H1 (cell line): Measurements from ENCODE around the gene PKN1. TPM values are rescaled to one million over a fixed set of nuclear protein-coding genes. Genes with fewer than 3 reads are reported as not detected.

Experiments used
- CTCF ChIA-PET: fragments of 300-600 bp; sonication (Branson Sonifier 250); formaldehyde crosslinking; loops from one replicate; lab custom pipeline; 2021; ENCODE audit not compliant: partially characterized antibody; lab: Charles Lee
- POLR2A ChIA-PET: fragments of 300-600 bp; sonication (Branson Sonifier 250); formaldehyde crosslinking; loops from one replicate; lab custom pipeline; 2021; ENCODE audit warnings: inconsistent platforms; ENCODE audit not compliant: partially characterized antibody; lab: Charles Lee
- DNase-seq, 2 experiments: peaks; one replicate each; pipeline versions ENCODE4 v3.0.0 to v3.0.0-alpha.2; 2010 to 2022; ENCODE audit warnings: low spot score in 2 of 2, low read depth in 1 of 2, mixed read lengths in 1 of 2
- FAIRE-seq: peaks from 2 replicates; lab custom pipeline; 2011; peaks lifted over from hg19 to GRCh38; lab: Jason Lieb, UNC
- H2AFZ ChIP-seq: 2 replicates; pipeline ENCODE4 v1.8.1; 2012; ENCODE audit warnings: low read length, inconsistent platforms
- H2AK5ac ChIP-seq: 2 replicates; pipeline ENCODE4 v1.6.1; 2013; ENCODE audit warnings: low read depth, low read length
- H2BK120ac ChIP-seq: replicated peaks from 2 replicates; pipeline ENCODE3; 2013; ENCODE audit warnings: low read depth, low read length, inconsistent platforms
- H2BK12ac ChIP-seq: 2 replicates; pipeline ENCODE4 v1.6.1; 2013; ENCODE audit warnings: low read depth, low read length
- H2BK15ac ChIP-seq: 2 replicates; pipeline ENCODE4 v1.6.1; 2013; ENCODE audit warnings: low read length
- H2BK20ac ChIP-seq: 2 replicates; pipeline ENCODE4 v1.6.1; 2013; ENCODE audit warnings: low read length
- H2BK5ac ChIP-seq: 2 replicates; pipeline ENCODE4 v1.6.1; 2013; ENCODE audit warnings: low read depth, low read length
- H3K14ac ChIP-seq: 2 replicates; pipeline ENCODE4 v1.6.1; 2013; ENCODE audit warnings: inconsistent platforms; ENCODE audit not compliant: insufficient read length
- H3K18ac ChIP-seq: 2 replicates; pipeline ENCODE4 v1.6.1; 2013; ENCODE audit warnings: low read length; ENCODE audit errors: extremely low read depth
- H3K23ac ChIP-seq: 2 replicates; pipeline ENCODE4 v1.6.1; 2013; ENCODE audit warnings: inconsistent platforms; ENCODE audit not compliant: insufficient read length
- H3K23me2 ChIP-seq: 2 replicates; pipeline ENCODE4 v1.6.1; 2013; ENCODE audit warnings: low read depth, low read length
- H3K27ac ChIP-seq: 2 replicates; pipeline ENCODE4 v1.6.1; 2011; ENCODE audit warnings: low read depth, low read length, inconsistent platforms
- H3K27me3 ChIP-seq, 4 experiments: replicated peaks in 1 of 4; 1 replicate in 1 of 4; 2 replicates in 3 of 4; pipeline versions ENCODE4 v1.6.1 to v1.8.1; 2011 to 2013; ENCODE audit warnings: low read length in 3 of 4, mild to moderate bottlenecking in 3 of 4, inconsistent platforms in 2 of 4, mixed read lengths in 2 of 4, moderate library complexity in 1 of 4; ENCODE audit not compliant: control insufficient read depth in 3 of 4, insufficient read depth in 3 of 4; ENCODE audit errors: extremely low read depth in 1 of 4
- H3K36me3 ChIP-seq, 4 experiments: 2 replicates each; pipeline versions ENCODE4 v1.6.1 to v1.8.1; 2011 to 2013; ENCODE audit warnings: mild to moderate bottlenecking in 4 of 4, low read length in 3 of 4, moderate library complexity in 2 of 4, control low read depth in 1 of 4, inconsistent platforms in 1 of 4; ENCODE audit not compliant: insufficient read depth in 4 of 4, control insufficient read depth in 2 of 4
- H3K4ac ChIP-seq: replicated peaks from 2 replicates; pipeline ENCODE3; 2013; ENCODE audit warnings: low read length, low read depth, mixed read lengths, inconsistent platforms; ENCODE audit not compliant: insufficient read length
- H3K4me1 ChIP-seq, 4 experiments: replicated peaks in 1 of 4; 1 replicate in 1 of 4; 2 replicates in 3 of 4; pipeline versions ENCODE4 v1.6.1 to v1.8.1; 2011 to 2013; ENCODE audit warnings: low read length in 3 of 4, inconsistent platforms in 2 of 4, mixed read lengths in 1 of 4; ENCODE audit not compliant: insufficient read depth in 4 of 4, control insufficient read depth in 3 of 4
- H3K4me2 ChIP-seq, 2 experiments: 2 replicates each; pipeline versions ENCODE4 v1.6.1 to v1.8.1; 2011 to 2013; ENCODE audit warnings: low read depth in 2 of 2, low read length in 2 of 2, control low read depth in 1 of 2, inconsistent platforms in 1 of 2, mild to moderate bottlenecking in 1 of 2; ENCODE audit not compliant: insufficient read depth in 1 of 2
- H3K4me3 ChIP-seq, 4 experiments: fragments of 200-600, 300-600 bp in 1 of 4; sonication (generic), shearing (Covaris generic), sonication (Bioruptor Twin) in 1 of 4; 2 replicates each; pipeline versions ENCODE4 v1.5.1 to v1.8.1; 2011 to 2016; ENCODE audit warnings: low read length in 4 of 4, low read depth in 3 of 4, control low read depth in 2 of 4, inconsistent platforms in 2 of 4, mild to moderate bottlenecking in 2 of 4, mixed read lengths in 1 of 4, moderate library complexity in 1 of 4; ENCODE audit not compliant: insufficient read depth in 2 of 4; ENCODE audit errors: extremely low read depth in 1 of 4
- H3K56ac ChIP-seq: replicated peaks from 2 replicates; pipeline ENCODE3; 2013; ENCODE audit warnings: low read depth, mild to moderate bottlenecking, mixed read lengths, low read length, inconsistent platforms; ENCODE audit not compliant: insufficient read length
- H3K79me1 ChIP-seq: 2 replicates; pipeline ENCODE4 v1.6.1; 2013; ENCODE audit warnings: low read depth, low read length, control low read depth
- H3K79me2 ChIP-seq, 2 experiments: 2 replicates each; pipeline versions ENCODE4 v1.6.1 to v1.8.1; 2012 to 2013; ENCODE audit warnings: low read length in 2 of 2, mild to moderate bottlenecking in 2 of 2, inconsistent platforms in 1 of 2; ENCODE audit not compliant: insufficient read depth in 2 of 2, control insufficient read depth in 1 of 2
- H3K9ac ChIP-seq, 4 experiments: replicated peaks in 1 of 4; 1 replicate in 1 of 4; 2 replicates in 3 of 4; pipeline versions ENCODE4 v1.6.1 to v1.8.1; 2011 to 2013; ENCODE audit warnings: low read depth in 3 of 4, low read length in 3 of 4, control low read depth in 2 of 4, mild to moderate bottlenecking in 2 of 4, moderate library complexity in 2 of 4, inconsistent platforms in 1 of 4; ENCODE audit errors: extremely low read depth in 1 of 4
- H3K9me3 ChIP-seq, 2 experiments: 2 replicates each; pipeline versions ENCODE4 v1.6.1 to v1.8.1; 2012 to 2013; ENCODE audit warnings: mild to moderate bottlenecking in 2 of 2, moderate library complexity in 2 of 2, control low read depth in 1 of 2, inconsistent platforms in 1 of 2, low read depth in 1 of 2, low read length in 1 of 2, mixed read lengths in 1 of 2; ENCODE audit not compliant: insufficient read depth in 2 of 2
- H4K20me1 ChIP-seq, 2 experiments: replicated peaks in 1 of 2; 2 replicates each; pipeline versions ENCODE3 to v1.8.1; 2011 to 2013; ENCODE audit warnings: inconsistent platforms in 2 of 2, low read length in 2 of 2, mild to moderate bottlenecking in 1 of 2; ENCODE audit not compliant: insufficient read depth in 2 of 2, control insufficient read depth in 1 of 2
- H4K5ac ChIP-seq: 2 replicates; pipeline ENCODE4 v1.6.1; 2013; ENCODE audit warnings: low read length, low read depth, mixed read lengths, inconsistent platforms; ENCODE audit not compliant: insufficient read length
- H4K8ac ChIP-seq: 2 replicates; pipeline ENCODE4 v1.8.0; 2013; ENCODE audit warnings: mild to moderate bottlenecking, moderate library complexity, low read length, inconsistent platforms; ENCODE audit not compliant: insufficient read depth; ENCODE audit errors: extremely low read depth
- H4K91ac ChIP-seq: replicated peaks from 2 replicates; pipeline ENCODE3; 2013; ENCODE audit warnings: low read length, mixed read lengths, inconsistent platforms; ENCODE audit not compliant: insufficient read length
- ATF2 ChIP-seq: IDR thresholded peaks from 2 replicates; pipeline ENCODE4 v1.6.1; 2012; ENCODE audit warnings: low read length, inconsistent platforms
- CTBP2 ChIP-seq: IDR thresholded peaks from 2 replicates; pipeline ENCODE4 v1.7.0; 2011; ENCODE audit warnings: borderline replicate concordance, mild to moderate bottlenecking, moderate library complexity, mixed read lengths, low read length; ENCODE audit not compliant: insufficient read depth, insufficient read length
- GTF2F1 ChIP-seq: IDR thresholded peaks from 2 replicates; pipeline ENCODE4 v1.6.1; 2012; ENCODE audit warnings: low read depth, low read length, improper control_type of control experiment, borderline replicate concordance
- MAX ChIP-seq: IDR thresholded peaks from 2 replicates; pipeline ENCODE4 v1.6.1; 2012; ENCODE audit warnings: inconsistent platforms
- NANOG ChIP-seq: IDR thresholded peaks from 2 replicates; pipeline ENCODE4 v1.6.1; 2011; ENCODE audit warnings: low read length, low read depth, mild to moderate bottlenecking, inconsistent platforms; ENCODE audit not compliant: insufficient read depth, poor library complexity, severe bottlenecking
- SIX5 ChIP-seq: IDR thresholded peaks from 2 replicates; pipeline ENCODE4 v1.6.1; 2011; ENCODE audit warnings: mild to moderate bottlenecking, low read depth, low read length
- TAF1 ChIP-seq: IDR thresholded peaks from 2 replicates; pipeline ENCODE4 v1.6.1; 2011; ENCODE audit warnings: mild to moderate bottlenecking, low read depth, low read length
- TCF12 ChIP-seq: IDR thresholded peaks from 2 replicates; pipeline ENCODE4 v1.6.1; 2011; ENCODE audit warnings: low read depth, mild to moderate bottlenecking, low read length
- TEAD4 ChIP-seq: IDR thresholded peaks from 2 replicates; pipeline ENCODE4 v1.6.1; 2012; ENCODE audit warnings: low read depth, low read length, inconsistent platforms, mixed read lengths
- WGBS, 2 experiments: shearing (Covaris generic) in 1 of 2; methylation state at CpG; one replicate each; pipeline versions ENCODE4 v1.1.6 to v1.1.7; 2013 to 2015; ENCODE audit warnings: low lambda C conversion rate in 2 of 2, mixed read lengths in 2 of 2, inconsistent platforms in 1 of 2, low coverage in 1 of 2, missing lambda C conversion rate in 1 of 2; ENCODE audit not compliant: insufficient replicate concordance in 2 of 2, insufficient coverage in 1 of 2, insufficient read length in 1 of 2; ENCODE audit errors: extremely low coverage in 1 of 2, missing lambda C conversion rate in 1 of 2; 5-methylcytosine and 5-hydroxymethylcytosine counted together
- polyA plus RNA-seq, 7 experiments: library from polyadenylated mRNA; depleted of rRNA in 3 of 7; stranded (reverse) in 5 of 7; unstranded in 2 of 7; fragments of >200 nt in 5 of 7; fragments of 200-250 nt in 2 of 7; gene quantifications; 1 replicate in 5 of 7; 2 replicates in 1 of 7; 4 replicates in 1 of 7; pipeline versions ENCODE4 v1.2.1 to v1.2.3, GENCODE V29; 2011 to 2013; ENCODE audit warnings: missing spikeins in 2 of 7, mixed read lengths in 2 of 7
- total RNA-seq: library from RNA; stranded (reverse); fragmentation: NEBNext Ultra II Directional; extraction: Animal tissue kit (Norgen Biotek cat#: 25700); gene quantifications from 2 replicates; pipeline ENCODE4 v1.2.1, GENCODE V29; 2021

Gene PKN1
- total and polyA plus RNA-seq, 2 of the 8 experiments (the other 6 are each of a cell fraction or from before 2014, with no cell fraction given) = 65.2 to 162 TPM

GRCh38 chr19:14487370-14488125 lies 54.4 kb downstream of the PKN1 start:
- Histone ChIP-seq H3K79me2 (no peaks in the 10 kb centered on the region), H3K27ac (no peak overlapping the region), H3K56ac (no peak overlapping the region), H2AFZ (no peak overlapping the region), H3K4me2 (no peak overlapping the region), H4K91ac (no peak overlapping the region), H3K4me1 (no peaks in the 10 kb centered on the region; a peak in 2 of 7 replicates), H2BK12ac (no peak overlapping the region), H3K14ac (no peak overlapping the region), H3K4ac (no peak overlapping the region), H2AK5ac (no peak overlapping the region), H2BK15ac (no peak overlapping the region), H3K18ac (no peak overlapping the region), H2BK20ac (no peak overlapping the region), H3K23ac (no peak overlapping the region), H3K36me3 (peaks cover 0 to 14% (median 3%) of the 10 kb centered on the region in 4 experiments; a peak in 5 of 8 replicates), H3K27me3 (no peaks in the 10 kb centered on the region), H4K20me1 (peaks cover 0 to 5% of the 10 kb centered on the region in 2 experiments), H2BK5ac (no peak overlapping the region), H2BK120ac (no peak overlapping the region), H3K23me2 (no peaks in the 10 kb centered on the region), H4K5ac (no peak overlapping the region), H4K8ac (no peak overlapping the region), H3K9me3 (no peaks in the 10 kb centered on the region), H3K9ac (no peak overlapping the region), H3K79me1 (no peaks in the 10 kb centered on the region), H3K4me3 (no peak overlapping the region)
- no peak for FAIRE-seq
- no peak for DNase-seq
- ChIA-PET POLR2A (interaction anchor here (1.5 kb wide), 1 partner anchor 9 kb away, joined by 4 read pairs; no protein-coding TSS in a partner anchor), CTCF (interaction anchor here (0.8 to 6.4 kb wide), 6 partner anchors 8 to 70 kb away, joined by 3 to 34 read pairs (median 5); no protein-coding TSS in a partner anchor)
- WGBS, 2 experiments = 90% methylated on average over 16 of the region's 16 CpGs; no CpG with 5 or more reads in 1 of the 2 experiments
- TF ChIP-seq CTBP2 (no peak), TEAD4 (no peak), TAF1 (no peak), SIX5 (no peak), MAX (no peak), NANOG (no peak), GTF2F1 (no peak), TCF12 (no peak), ATF2 (no peak)
